CD14-positive monocyte (primary cell): ENCODE data around the gene AGAP1. TPM values are rescaled to one million over a fixed set of nuclear protein-coding genes. Genes with fewer than 3 reads are reported as not detected.
A peak's percentile ranks its signal among the peaks of the same experiment; 100 is the strongest.

Experiments used
- DNase-seq, 3 donors: peaks; one replicate each; pipeline ENCODE4 v3.0.0-alpha.2; 2011 to 2022
- H2AFZ ChIP-seq: 2 replicates; pipeline ENCODE4 v1.6.0; 2012; ENCODE audit warnings: mild to moderate bottlenecking, low read depth, low read length, inconsistent platforms; ENCODE audit not compliant: insufficient read depth, poor library complexity, severe bottlenecking
- H3K27ac ChIP-seq, 2 donors: 1 replicate in 1 of 2; 2 replicates in 1 of 2; pipeline ENCODE4 v1.5.1; 2012 to 2013; ENCODE audit warnings: low read length in 2 of 2, control low read depth in 1 of 2, inconsistent platforms in 1 of 2, low read depth in 1 of 2, mild to moderate bottlenecking in 1 of 2
- H3K27me3 ChIP-seq, 2 donors: one replicate each; pipeline versions ENCODE4 v1.6.0 to v1.6.1; 2011 to 2013; ENCODE audit warnings: low read length in 2 of 2; ENCODE audit not compliant: control insufficient read depth in 2 of 2, insufficient read depth in 2 of 2
- H3K36me3 ChIP-seq, 2 donors: replicated peaks in 1 of 2; 1 replicate in 1 of 2; 2 replicates in 1 of 2; pipeline versions ENCODE4 v1.5.1 to v1.6.1; 2012 to 2013; ENCODE audit warnings: low read length in 2 of 2, control low read depth in 1 of 2, inconsistent platforms in 1 of 2, mild to moderate bottlenecking in 1 of 2; ENCODE audit not compliant: insufficient read depth in 2 of 2, control insufficient read depth in 1 of 2
- H3K4me1 ChIP-seq, 2 donors: 1 replicate in 1 of 2; 2 replicates in 1 of 2; pipeline versions ENCODE4 v1.5.1 to v1.6.1; 2012 to 2013; ENCODE audit warnings: low read length in 2 of 2, control low read depth in 1 of 2, inconsistent platforms in 1 of 2, mild to moderate bottlenecking in 1 of 2, moderate library complexity in 1 of 2; ENCODE audit not compliant: insufficient read depth in 2 of 2, control insufficient read depth in 1 of 2
- H3K4me2 ChIP-seq: replicated peaks from 2 replicates; pipeline ENCODE3; 2012; ENCODE audit warnings: low read length, moderate library complexity, mild to moderate bottlenecking; ENCODE audit not compliant: poor library complexity, severe bottlenecking; ENCODE audit errors: extremely low read depth
- H3K4me3 ChIP-seq, 3 experiments: fragments of 200-600 bp in 1 of 3; sonication (generic) in 1 of 3; replicated peaks in 1 of 3; 1 replicate in 2 of 3; 2 replicates in 1 of 3; pipeline ENCODE4 v1.5.1; 2011 to 2013; ENCODE audit warnings: low read length in 3 of 3, mild to moderate bottlenecking in 3 of 3, control low read depth in 2 of 3, low read depth in 2 of 3, inconsistent platforms in 1 of 3, moderate library complexity in 1 of 3
- H3K79me2 ChIP-seq: 2 replicates; pipeline ENCODE4 v1.6.0; 2012; ENCODE audit warnings: mild to moderate bottlenecking, control low read depth, inconsistent platforms, low read length, moderate library complexity; ENCODE audit not compliant: insufficient read depth
- H3K9ac ChIP-seq: 2 replicates; pipeline ENCODE4 v1.6.0; 2017; ENCODE audit warnings: low read length, mild to moderate bottlenecking; ENCODE audit not compliant: insufficient read depth, poor library complexity, severe bottlenecking
- H3K9me3 ChIP-seq, 2 donors: replicated peaks in 1 of 2; 1 replicate in 1 of 2; 2 replicates in 1 of 2; pipeline versions ENCODE4 v1.5.1 to v1.6.1; 2012 to 2013; ENCODE audit warnings: low read length in 2 of 2, control low read depth in 1 of 2; ENCODE audit not compliant: control insufficient read depth in 1 of 2, insufficient read depth in 1 of 2
- H4K20me1 ChIP-seq: 2 replicates; pipeline ENCODE4 v1.6.0; 2012; ENCODE audit warnings: mild to moderate bottlenecking, low read length, control low read depth, moderate library complexity; ENCODE audit not compliant: insufficient read depth
- H3K27ac Mint-ChIP-seq, 7 donors: one replicate each; pipeline ENCODE4 v1.8.0; 2020; ENCODE audit warnings: mild to moderate bottlenecking in 7 of 7, mixed read lengths in 7 of 7, moderate library complexity in 6 of 7, inconsistent platforms in 2 of 7
- H3K27me3 Mint-ChIP-seq, 3 donors: one replicate each; pipeline ENCODE4 v1.8.0; 2021 to 2022; ENCODE audit warnings: low read depth in 3 of 3, mild to moderate bottlenecking in 3 of 3, mixed read lengths in 3 of 3, moderate library complexity in 3 of 3, inconsistent platforms in 1 of 3
- H3K36me3 Mint-ChIP-seq, 2 donors: one replicate each; pipeline ENCODE4 v1.8.0; 2020; ENCODE audit warnings: mixed read lengths in 2 of 2, inconsistent platforms in 1 of 2, mild to moderate bottlenecking in 1 of 2
- H3K4me1 Mint-ChIP-seq: one replicate; pipeline ENCODE4 v1.8.0; 2020; ENCODE audit warnings: mild to moderate bottlenecking, mixed read lengths
- H3K4me3 Mint-ChIP-seq, 2 donors: one replicate each; pipeline ENCODE4 v1.8.0; 2020; ENCODE audit warnings: mild to moderate bottlenecking in 2 of 2, mixed read lengths in 2 of 2, moderate library complexity in 1 of 2
- H3K9me3 Mint-ChIP-seq, 7 donors: one replicate each; pipeline ENCODE4 v1.8.0; 2020 to 2022; ENCODE audit warnings: mixed read lengths in 7 of 7, mild to moderate bottlenecking in 6 of 7, moderate library complexity in 6 of 7, inconsistent platforms in 2 of 7
- WGBS: methylation state at CpG from one replicate; pipeline ENCODE4 v1.1.5; 2013; ENCODE audit warnings: missing lambda C conversion rate; ENCODE audit not compliant: insufficient coverage; 5-methylcytosine and 5-hydroxymethylcytosine counted together
- intact Hi-C, 2 donors: fragments of 100-400 bp; cut with micrococcal nuclease; formaldehyde crosslinking; loops; one replicate each; pipeline versions ENCODE4 v1.15.0 to v1.15.1; 2023
- polyA plus RNA-seq, 3 donors: library from polyadenylated mRNA; depleted of rRNA in 1 of 3; unstranded in 2 of 3; stranded (reverse) in 1 of 3; fragments of 300-500 nt in 2 of 3; fragments of >200 nt in 1 of 3; fragmentation: Illumina TruSeq in 2 of 3; gene quantifications; 1 replicate in 2 of 3; 2 replicates in 1 of 3; pipeline ENCODE4 v1.2.3, GENCODE V29; 2012 to 2021
- TF ChIP-seq, protein P1 (sequence below): fragments of 200-600 bp; IDR thresholded peaks from one replicate; pipeline ENCODE4 v1.8.0; 2022; ENCODE audit warnings: antibody characterized with exemption, mild to moderate bottlenecking

The AGAP1 gene
- polyA plus RNA-seq, 3 donors: 0.12 TPM; not detected in 2

- peak; percentile 3 to 35 (median 9) for DNase-seq
- H3K27me3 ChIP-seq: no peaks in the 10 kb centered on the region
- H3K4me3 ChIP-seq: no peak overlapping the region
- Mint-ChIP-seq H3K4me3 (no peak overlapping the region), H3K27me3 (peaks cover 5 to 9% (median 8%) of the 10 kb centered on the region in 3 donors), H3K4me1 (no peaks in the 10 kb centered on the region), H3K9me3 (no peaks in the 10 kb centered on the region), H3K36me3 (no peaks in the 10 kb centered on the region), H3K27ac (no peak overlapping the region)
- no peaks in the 10 kb centered on the region for H3K9me3 ChIP-seq
- H2AFZ ChIP-seq: no peak overlapping the region
- intact Hi-C loops: loop anchor here in 1 of 2 donors (5.0 kb wide), 1 partner anchor 149 kb away; no protein-coding TSS in a partner anchor
- H3K9ac ChIP-seq: no peak overlapping the region
- no peak overlapping the region for H3K27ac ChIP-seq
- 50% methylated on average over 9 of the region's 12 CpGs for WGBS
- no peaks in the 10 kb centered on the region for H4K20me1 ChIP-seq
- no peaks in the 10 kb centered on the region for H3K79me2 ChIP-seq
- H3K4me1 ChIP-seq: no peaks in the 10 kb centered on the region
- TF ChIP-seq, protein P1, sequence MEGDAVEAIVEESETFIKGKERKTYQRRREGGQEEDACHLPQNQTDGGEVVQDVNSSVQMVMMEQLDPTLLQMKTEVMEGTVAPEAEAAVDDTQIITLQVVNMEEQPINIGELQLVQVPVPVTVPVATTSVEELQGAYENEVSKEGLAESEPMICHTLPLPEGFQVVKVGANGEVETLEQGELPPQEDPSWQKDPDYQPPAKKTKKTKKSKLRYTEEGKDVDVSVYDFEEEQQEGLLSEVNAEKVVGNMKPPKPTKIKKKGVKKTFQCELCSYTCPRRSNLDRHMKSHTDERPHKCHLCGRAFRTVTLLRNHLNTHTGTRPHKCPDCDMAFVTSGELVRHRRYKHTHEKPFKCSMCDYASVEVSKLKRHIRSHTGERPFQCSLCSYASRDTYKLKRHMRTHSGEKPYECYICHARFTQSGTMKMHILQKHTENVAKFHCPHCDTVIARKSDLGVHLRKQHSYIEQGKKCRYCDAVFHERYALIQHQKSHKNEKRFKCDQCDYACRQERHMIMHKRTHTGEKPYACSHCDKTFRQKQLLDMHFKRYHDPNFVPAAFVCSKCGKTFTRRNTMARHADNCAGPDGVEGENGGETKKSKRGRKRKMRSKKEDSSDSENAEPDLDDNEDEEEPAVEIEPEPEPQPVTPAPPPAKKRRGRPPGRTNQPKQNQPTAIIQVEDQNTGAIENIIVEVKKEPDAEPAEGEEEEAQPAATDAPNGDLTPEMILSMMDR: peak; percentile 61
- H3K4me2 ChIP-seq: no peak overlapping the region
- H3K36me3 ChIP-seq: no peaks in the 10 kb centered on the region
Observed at GRCh38 chr2:235746257-235746934, 252.6 kb downstream of the AGAP1 start.

DNA sequence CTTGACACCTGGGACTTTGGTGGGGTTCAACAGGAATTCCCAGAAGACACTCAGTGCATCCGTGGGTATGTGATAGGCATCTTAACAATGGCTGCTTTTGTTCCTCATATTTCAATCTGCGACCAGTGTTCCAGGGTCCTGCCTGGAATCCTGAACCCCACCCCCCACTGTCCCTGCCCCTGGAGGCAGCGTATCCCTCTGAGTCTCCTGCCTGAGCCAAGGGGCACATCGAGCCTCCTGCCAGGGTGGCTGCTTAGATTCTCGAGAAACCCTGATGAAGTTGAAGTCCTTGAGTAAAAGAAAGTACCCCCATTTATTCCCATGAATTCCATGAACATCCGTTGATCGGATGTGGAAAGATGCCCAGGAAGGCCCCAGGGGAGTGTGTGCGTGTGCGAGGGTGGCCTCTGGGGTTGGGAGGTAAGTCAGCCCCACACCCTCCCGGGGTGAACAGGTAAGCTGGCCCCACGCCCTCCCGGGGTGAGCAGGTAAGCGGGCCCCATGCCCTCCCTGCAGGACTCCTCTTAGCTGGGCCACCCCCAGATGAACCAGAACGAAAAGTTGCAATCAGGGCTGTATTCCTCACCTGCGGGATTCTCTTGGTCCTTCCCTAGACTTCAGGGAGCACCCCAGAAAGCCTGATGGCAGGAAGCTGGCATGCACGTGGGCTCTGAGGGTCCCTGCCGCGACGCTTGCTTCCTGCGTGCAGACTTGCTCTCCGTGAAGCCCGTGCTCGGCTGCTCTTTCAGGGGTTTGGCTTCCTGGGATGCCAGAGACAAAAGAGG is 253.3 kb downstream of the AGAP1 start:
- no peak for DNase-seq
- no peak overlapping the region for H3K27ac ChIP-seq
- Mint-ChIP-seq H3K36me3 (no peaks in the 10 kb centered on the region), H3K27me3 (peaks cover 5 to 8% (median 6%) of the 10 kb centered on the region in 3 donors), H3K4me3 (no peak overlapping the region), H3K4me1 (no peaks in the 10 kb centered on the region), H3K9me3 (no peaks in the 10 kb centered on the region), H3K27ac (no peak overlapping the region)
- intact Hi-C loops: loop anchor here in 1 of 2 donors (5.0 kb wide), 1 partner anchor 150 kb away; no protein-coding TSS in a partner anchor
- no peaks in the 10 kb centered on the region for H3K27me3 ChIP-seq
- H3K79me2 ChIP-seq: no peaks in the 10 kb centered on the region
- no peak overlapping the region for H3K4me2 ChIP-seq
- H2AFZ ChIP-seq: no peak overlapping the region
- no peaks in the 10 kb centered on the region for H4K20me1 ChIP-seq
- no peaks in the 10 kb centered on the region for H3K36me3 ChIP-seq
- TF ChIP-seq, protein P1: no peak
- WGBS: 90% methylated on average over 19 of the region's 23 CpGs
- H3K4me3 ChIP-seq: no peak overlapping the region
- no peaks in the 10 kb centered on the region for H3K4me1 ChIP-seq
- H3K9me3 ChIP-seq: no peaks in the 10 kb centered on the region
- H3K9ac ChIP-seq: no peak overlapping the region
